Measurements from ENCODE around the gene PTPRK. TPM values are rescaled to one million over a fixed set of nuclear protein-coding genes. Genes with fewer than 3 reads are reported as not detected.

PTPRK gene
- total and polyA plus RNA-seq, 2 of the 8 experiments (the other 6 are each of a cell fraction or from before 2014, with no cell fraction given) = 11.4 to 47.3 TPM

DNA sequence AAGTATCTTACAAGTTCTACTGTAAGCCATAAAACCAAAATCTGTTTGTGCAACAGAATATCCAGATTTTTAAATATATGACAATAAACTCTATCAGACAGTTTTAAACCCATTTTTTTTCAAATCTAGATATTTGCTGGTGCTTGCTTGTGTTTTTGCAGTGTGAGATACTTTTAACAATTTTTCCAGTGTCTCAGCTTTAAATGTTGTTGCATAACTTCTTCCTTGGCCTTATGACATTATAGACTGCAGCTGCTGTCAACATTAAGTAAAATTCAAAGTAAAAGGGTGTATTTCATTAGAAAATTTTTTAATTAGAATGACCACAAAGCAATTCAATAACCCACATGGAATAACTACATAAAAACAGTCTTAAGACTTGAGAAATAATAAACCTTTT lies 139.5 kb downstream of the PTPRK start:
- H3K79me2 ChIP-seq (ENCODE audit: control insufficient read depth in 1 of 2, insufficient read depth in 2 of 2, low read length in 2 of 2) = no peaks in the 10 kb centered on the region; a peak in 1 of 4 replicates
- H2BK5ac ChIP-seq (ENCODE audit: low read depth, low read length) = no peak overlapping the region
- no peak overlapping the region for H3K4ac ChIP-seq (replicated peaks; ENCODE audit: insufficient read length, low read depth, low read length)
- no peaks in the 10 kb centered on the region for H3K79me1 ChIP-seq (ENCODE audit: low read depth, low read length)
- no peak overlapping the region for H3K27ac ChIP-seq (ENCODE audit: low read depth, low read length)
- H4K5ac ChIP-seq (ENCODE audit: insufficient read length, low read depth, low read length) = no peak overlapping the region
- no peak for FAIRE-seq
- H3K4me2 ChIP-seq (ENCODE audit: insufficient read depth in 1 of 2, low read depth in 2 of 2, low read length in 2 of 2) = no peak overlapping the region
- TF ChIP-seq SIX5 (IDR thresholded peaks at IDR 0.05; ENCODE audit: low read depth, low read length) = no peak
- TF ChIP-seq SUZ12 (IDR thresholded peaks at IDR 0.05; ENCODE audit: low read length) = no peak
- no peak for TF ChIP-seq TBP (IDR thresholded peaks at IDR 0.05; ENCODE audit: low read depth, low read length)
- no peak for TF ChIP-seq SIRT6 (IDR thresholded peaks at IDR 0.05; ENCODE audit: low read length)
- TF ChIP-seq SIN3A (conservative IDR thresholded peaks at IDR 0.05 in 1 of 2, IDR thresholded peaks at IDR 0.05 in 1 of 2; ENCODE audit: low read depth in 1 of 2, low read length in 2 of 2) = no peak
- TF ChIP-seq NANOG (IDR thresholded peaks at IDR 0.05; ENCODE audit: insufficient read depth, low read depth, low read length, poor library complexity, severe bottlenecking) = no peak
- TF ChIP-seq JUN (IDR thresholded peaks at IDR 0.05; ENCODE audit: low read depth, low read length) = no peak
- TF ChIP-seq CEBPB (IDR thresholded peaks at IDR 0.05; ENCODE audit: low read depth, low read length) = no peak
- H3K18ac ChIP-seq (ENCODE audit: extremely low read depth, low read length) = no peak overlapping the region
- H2BK12ac ChIP-seq (ENCODE audit: low read depth, low read length) = no peak overlapping the region
- CTCF ChIA-PET (ENCODE audit: partially characterized antibody) = no interaction called here
- no peaks in the 10 kb centered on the region for H4K20me1 ChIP-seq (replicated peaks in 1 of 2; ENCODE audit: control insufficient read depth in 1 of 2, insufficient read depth in 2 of 2, low read length in 2 of 2)
- no peak overlapping the region for H4K91ac ChIP-seq (replicated peaks; ENCODE audit: insufficient read length, low read length)
- H2AK5ac ChIP-seq (ENCODE audit: low read depth, low read length) = no peak overlapping the region
- no peak overlapping the region for H4K8ac ChIP-seq (ENCODE audit: extremely low read depth, insufficient read depth, low read length)
- H3K36me3 ChIP-seq (ENCODE audit: control insufficient read depth in 2 of 4, insufficient read depth in 4 of 4, low read length in 3 of 4) = peaks cover 0 to 8% (median 2%) of the 10 kb centered on the region in 4 experiments; a peak in 2 of 8 replicates
- H2BK15ac ChIP-seq (ENCODE audit: low read length) = no peak overlapping the region
- H3K4me1 ChIP-seq (replicated peaks in 1 of 4; ENCODE audit: control insufficient read depth in 3 of 4, insufficient read depth in 4 of 4, low read length in 3 of 4) = no peaks in the 10 kb centered on the region
- H3K27me3 ChIP-seq (replicated peaks in 1 of 4; ENCODE audit: control insufficient read depth in 3 of 4, extremely low read depth in 1 of 4, insufficient read depth in 3 of 4, low read length in 3 of 4) = peaks cover 0 to 1% (median 0%) of the 10 kb centered on the region in 4 experiments; a peak in 1 of 7 replicates
- no peaks in the 10 kb centered on the region for H3K23me2 ChIP-seq (ENCODE audit: low read depth, low read length)
- no peak overlapping the region for H3K14ac ChIP-seq (ENCODE audit: insufficient read length)
- H3K4me3 ChIP-seq (ENCODE audit: extremely low read depth in 1 of 4, insufficient read depth in 2 of 4, low read depth in 3 of 4, low read length in 4 of 4) = no peak overlapping the region
- POLR2A ChIA-PET (ENCODE audit: partially characterized antibody) = no interaction called here
- H2AFZ ChIP-seq (ENCODE audit: low read length) = no peak overlapping the region
- H3K9me3 ChIP-seq (ENCODE audit: insufficient read depth in 2 of 2, low read depth in 1 of 2, low read length in 1 of 2) = peaks cover 13 to 18% of the 10 kb centered on the region in 2 experiments
- DNase-seq (ENCODE audit: low read depth in 1 of 2, low spot score in 2 of 2) = no peak
- no peak overlapping the region for H3K23ac ChIP-seq (ENCODE audit: insufficient read length)
- H2BK20ac ChIP-seq (ENCODE audit: low read length) = no peak overlapping the region
- H3K9ac ChIP-seq (replicated peaks in 1 of 4; ENCODE audit: extremely low read depth in 1 of 4, low read depth in 3 of 4, low read length in 3 of 4) = no peak overlapping the region
- no peak overlapping the region for H3K56ac ChIP-seq (replicated peaks; ENCODE audit: insufficient read length, low read depth, low read length)
- no peak overlapping the region for H2BK120ac ChIP-seq (replicated peaks; ENCODE audit: low read depth, low read length)
